HCT116 (cell line): ENCODE measurements around the gene CTTNBP2NL. TPM values are rescaled to one million over a fixed set of nuclear protein-coding genes. Genes with fewer than 3 reads are reported as not detected.
A peak's percentile ranks its signal among the peaks of the same experiment; 100 is the strongest.

ENCODE experiments used
- ATAC-seq: fragments of 200-7000 bp; cut with Tn5 transposase; 2 replicates; pipeline ENCODE4 v1.9.1; 2020; ENCODE audit warnings: mild to moderate bottlenecking, moderate library complexity
- BruUV-seq: library from RNA; stranded (reverse); fragments of 400-500 nt; replicated peaks from 2 replicates; lab custom pipeline; 2021; lab: Mats Ljungman, UMichigan
- CTCF ChIA-PET: fragments of 300-600 bp; sonication (Branson Sonifier 250); formaldehyde crosslinking; loops from one replicate; lab custom pipeline; 2021; ENCODE audit warnings: antibody characterized with exemption; lab: Charles Lee
- POLR2A ChIA-PET: fragments of 300-600, 350-600 bp; sonication (Branson Sonifier 250); formaldehyde crosslinking; loops from one replicate; lab custom pipeline; 2021; ENCODE audit warnings: antibody characterized with exemption; lab: Charles Lee
- RAD21 ChIA-PET, 2 experiments: fragments of 300-600 bp; sonication (Branson Sonifier 250); formaldehyde crosslinking; loops; one replicate each; lab custom pipeline; 2023; ENCODE audit warnings: low total read pairs in 2 of 2; ENCODE audit not compliant: uncharacterized antibody in 2 of 2, unreplicated experiment in 2 of 2, low non-redundant PET in 1 of 2; lab: Charles Lee
- DNase-seq: peaks from one replicate; pipeline ENCODE4 v3.0.0-alpha.2; 2010; ENCODE audit warnings: low read depth, low spot score
- H2AFZ ChIP-seq: fragments of 200-600 bp; shearing (Covaris generic), sonication (generic); 2 replicates; pipeline ENCODE4 v1.6.1; 2017; ENCODE audit warnings: low read depth, mixed run types, mixed read lengths, antibody characterized with exemption, low read length; ENCODE audit not compliant: poor library complexity, severe bottlenecking
- H3K27ac ChIP-seq: 2 replicates; pipeline ENCODE4 v1.5.1; 2012; ENCODE audit warnings: low read depth, low read length
- H3K27me3 ChIP-seq: fragments of 200-600 bp; sonication (generic); 2 replicates; pipeline ENCODE4 v1.6.1; 2016; ENCODE audit warnings: mixed run types, low read length, mixed read lengths; ENCODE audit not compliant: insufficient read depth
- H3K36me3 ChIP-seq, 2 experiments: fragments of 200-500 bp in 1 of 2; fragments of 200-600 bp in 1 of 2; sonication (Bioruptor generic) in 1 of 2; sonication (generic) in 1 of 2; 2 replicates each; pipeline versions ENCODE4 v1.5.1 to v1.6.1; 2014 to 2016; ENCODE audit warnings: low read length in 2 of 2, inconsistent platforms in 1 of 2, mixed read lengths in 1 of 2, mixed run types in 1 of 2; ENCODE audit not compliant: insufficient read depth in 2 of 2, control insufficient read depth in 1 of 2
- H3K4me1 ChIP-seq, 2 experiments: fragments of 200-600 bp in 1 of 2; sonication (generic) in 1 of 2; 2 replicates each; pipeline versions ENCODE4 v1.5.1 to v1.6.1; 2012 to 2017; ENCODE audit warnings: low read length in 2 of 2, inconsistent platforms in 1 of 2, mild to moderate bottlenecking in 1 of 2, mixed read lengths in 1 of 2, mixed run types in 1 of 2, moderate library complexity in 1 of 2; ENCODE audit not compliant: insufficient read depth in 2 of 2, control insufficient read depth in 1 of 2
- H3K4me2 ChIP-seq: fragments of 200-600 bp; sonication (generic); 2 replicates; pipeline ENCODE4 v1.6.1; 2017; ENCODE audit warnings: mixed run types, low read length, mixed read lengths
- H3K4me3 ChIP-seq, 2 experiments: fragments of 200-600 bp in 1 of 2; sonication (generic) in 1 of 2; replicated peaks in 1 of 2; 2 replicates each; pipeline ENCODE4 v1.5.1; 2011 to 2016; ENCODE audit warnings: low read length in 2 of 2, control low read depth in 1 of 2, low read depth in 1 of 2, mild to moderate bottlenecking in 1 of 2, mixed read lengths in 1 of 2, mixed run types in 1 of 2
- H3K79me2 ChIP-seq: fragments of 200-600 bp; sonication (generic); 2 replicates; pipeline ENCODE4 v1.6.1; 2017; ENCODE audit warnings: mild to moderate bottlenecking, mixed run types, low read length, moderate library complexity, mixed read lengths; ENCODE audit not compliant: insufficient read depth
- H3K9ac ChIP-seq: fragments of 200-600 bp; sonication (generic); 2 replicates; pipeline ENCODE4 v1.6.1; 2016; ENCODE audit warnings: low read length, mixed read lengths
- H3K9me2 ChIP-seq: fragments of 200-600 bp; sonication (generic), shearing (Covaris generic); 2 replicates; pipeline ENCODE4 v1.6.1; 2017; ENCODE audit warnings: mixed run types, mild to moderate bottlenecking, moderate library complexity; ENCODE audit not compliant: insufficient read depth
- H3K9me3 ChIP-seq, 2 experiments: fragments of 200-500 bp in 1 of 2; fragments of 200-600 bp in 1 of 2; sonication (Bioruptor generic) in 1 of 2; sonication (generic) in 1 of 2; 2 replicates each; pipeline ENCODE4 v1.6.1; 2014 to 2017; ENCODE audit warnings: low read length in 2 of 2, mixed read lengths in 2 of 2, inconsistent platforms in 1 of 2, low read depth in 1 of 2, mild to moderate bottlenecking in 1 of 2, mixed run types in 1 of 2, moderate library complexity in 1 of 2; ENCODE audit not compliant: control insufficient read depth in 1 of 2, insufficient read depth in 1 of 2
- H4K20me1 ChIP-seq: fragments of 200-600 bp; sonication (generic), shearing (Covaris generic); 2 replicates; pipeline ENCODE4 v1.6.1; 2017; ENCODE audit warnings: mixed run types, mild to moderate bottlenecking, moderate library complexity; ENCODE audit not compliant: insufficient read depth
- CBX3 ChIP-seq: IDR thresholded peaks from 2 replicates; pipeline ENCODE4 v1.6.1; 2012; ENCODE audit warnings: low read depth
- CEBPB ChIP-seq: IDR thresholded peaks from 2 replicates; pipeline ENCODE4 v1.6.1; 2012; ENCODE audit warnings: low read depth
- EGR1 ChIP-seq: IDR thresholded peaks from 2 replicates; pipeline ENCODE4 v1.6.1; 2012; ENCODE audit warnings: low read depth
- EZH2 ChIP-seq: fragments of 200-600 bp; sonication (generic); IDR thresholded peaks from 2 replicates; pipeline ENCODE4 v1.6.1; 2017; ENCODE audit warnings: antibody characterized with exemption, mixed run types
- FOSL1 ChIP-seq: IDR thresholded peaks from 2 replicates; pipeline ENCODE4 v1.6.1; 2012; ENCODE audit warnings: low read depth
- POLR2A ChIP-seq: IDR thresholded peaks from 2 replicates; pipeline ENCODE4 v1.7.0; 2011; ENCODE audit warnings: borderline replicate concordance; ENCODE audit not compliant: insufficient read depth, insufficient read length; ENCODE audit errors: extremely low read depth
- POLR2AphosphoS5 ChIP-seq: IDR thresholded peaks from 2 replicates; pipeline ENCODE4 v1.6.1; 2011; ENCODE audit warnings: mild to moderate bottlenecking, low read depth, low read length, moderate library complexity
- RAD21 ChIP-seq: IDR thresholded peaks from 2 replicates; pipeline ENCODE4 v1.6.1; 2012; ENCODE audit warnings: low read depth, mild to moderate bottlenecking
- SP1 ChIP-seq: IDR thresholded peaks from 2 replicates; pipeline ENCODE4 v1.6.1; 2012; ENCODE audit warnings: low read depth
- SRF ChIP-seq: IDR thresholded peaks from 2 replicates; pipeline ENCODE4 v1.6.1; 2012; ENCODE audit warnings: low read depth
- TCF7L2 ChIP-seq: IDR thresholded peaks from 2 replicates; pipeline ENCODE4 v1.7.0; 2011; ENCODE audit warnings: borderline replicate concordance, inconsistent platforms; ENCODE audit not compliant: insufficient read depth, insufficient read length; ENCODE audit errors: extremely low read depth
- YY1 ChIP-seq: IDR thresholded peaks from 2 replicates; pipeline ENCODE4 v1.6.1; 2011; ENCODE audit warnings: low read length, low read depth, moderate library complexity, mild to moderate bottlenecking; ENCODE audit not compliant: insufficient replicate concordance; ENCODE audit errors: extremely low read depth
- ZFX ChIP-seq: fragments of 450-650 bp; IDR thresholded peaks from 2 replicates; pipeline ENCODE4 v1.6.1; 2017
- ZNF274 ChIP-seq: fragments of 200-500 bp; sonication (Bioruptor generic); IDR thresholded peaks from 2 replicates; pipeline ENCODE4 v1.6.1; 2014; ENCODE audit warnings: mild to moderate bottlenecking, low read depth, low read length, inconsistent platforms
- intact Hi-C: fragments of 100-400 bp; cut with micrococcal nuclease; formaldehyde crosslinking; loops from 2 replicates; pipeline ENCODE4 v1.10.0; 2022
- total RNA-seq: library from RNA; stranded (reverse); gene quantifications from one replicate; pipeline ENCODE4 v1.2.1, GENCODE V29; 2021; ENCODE audit not compliant: unreplicated experiment
- TF ChIP-seq, protein P1 (sequence below): IDR thresholded peaks from 2 replicates; pipeline ENCODE4 v1.6.1; 2012
- TF ChIP-seq, protein P2 (sequence below), 3 experiments: fragments of 200-600 bp in 1 of 3; sonication (generic) in 1 of 3; IDR thresholded peaks in 2 of 3; conservative IDR thresholded peaks in 1 of 3; 2 replicates each; pipeline ENCODE4 v1.5.1; 2012 to 2017; ENCODE audit warnings: low read depth in 2 of 3, low read length in 2 of 3, antibody characterized with exemption in 1 of 3, borderline replicate concordance in 1 of 3, control low read depth in 1 of 3, mild to moderate bottlenecking in 1 of 3, mixed read lengths in 1 of 3, mixed run types in 1 of 3, moderate library complexity in 1 of 3; ENCODE audit not compliant: insufficient read depth in 1 of 3

The CTTNBP2NL gene
- total RNA-seq, 1 experiment from 2014 or later: 18.0 TPM

DNA sequence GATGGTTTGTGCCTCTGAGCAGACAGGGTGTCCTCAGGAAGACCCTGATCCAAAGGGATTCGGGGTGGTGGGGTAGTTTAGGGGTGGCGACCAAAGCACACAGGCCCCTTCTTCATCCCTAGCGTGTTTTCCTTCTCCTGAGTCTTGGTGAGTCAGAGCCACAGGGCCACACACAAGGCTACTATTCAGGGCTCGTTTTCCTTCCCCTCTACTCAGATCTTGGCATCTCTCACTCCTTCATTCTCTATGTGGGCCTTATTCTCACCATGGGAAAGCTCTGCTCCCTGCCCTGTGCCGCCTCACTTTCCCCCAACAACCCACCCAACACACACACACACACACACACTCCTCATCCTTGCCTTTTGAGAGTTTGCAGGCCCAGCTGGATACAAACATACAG is 69.1 kb downstream of the CTTNBP2NL start:
- H3K9me2 ChIP-seq: no peaks in the 10 kb centered on the region
- no peak for DNase-seq
- TF ChIP-seq YY1: no peak
- TF ChIP-seq ZFX: no peak
- no peak for TF ChIP-seq SRF
- no peak for TF ChIP-seq CEBPB
- TF ChIP-seq ZNF274: no peak
- TF ChIP-seq EGR1: no peak
- TF ChIP-seq CBX3: no peak
- no peak for TF ChIP-seq POLR2A
- no peak for TF ChIP-seq TCF7L2
- H3K79me2 ChIP-seq: no peaks in the 10 kb centered on the region
- H3K4me2 ChIP-seq: 0 out of 2 replicates have a peak overlapping the region, but pooled peaks have one; percentile 69
- peaks cover 0 to 22% of the 10 kb centered on the region in 2 experiments; a peak in 2 of 4 replicates for H3K4me1 ChIP-seq
- ChIA-PET RAD21 (interaction anchor here in 1 of 2 experiments (1.0 kb wide), 1 partner anchor 74 kb away, joined by 4 read pairs; no protein-coding TSS in a partner anchor), CTCF (interaction anchor here (1.4 kb wide), 1 partner anchor 74 kb away, joined by 6 read pairs; no protein-coding TSS in a partner anchor), POLR2A (interaction anchor here (1.2 kb wide), 1 partner anchor 74 kb away, joined by 3 read pairs; no protein-coding TSS in a partner anchor)
- BruUV-seq: no TSS peak
- intact Hi-C loops: no loop called here
- H3K9ac ChIP-seq: no peak overlapping the region
- no peaks in the 10 kb centered on the region for H3K9me3 ChIP-seq
- no peak overlapping the region for H3K4me3 ChIP-seq
- H2AFZ ChIP-seq: no peak overlapping the region
- H4K20me1 ChIP-seq: no peaks in the 10 kb centered on the region
- H3K36me3 ChIP-seq: no peaks in the 10 kb centered on the region
- no peak overlapping the region for H3K27ac ChIP-seq
- no peaks in the 10 kb centered on the region for H3K27me3 ChIP-seq
- no peak for ATAC-seq

DNA sequence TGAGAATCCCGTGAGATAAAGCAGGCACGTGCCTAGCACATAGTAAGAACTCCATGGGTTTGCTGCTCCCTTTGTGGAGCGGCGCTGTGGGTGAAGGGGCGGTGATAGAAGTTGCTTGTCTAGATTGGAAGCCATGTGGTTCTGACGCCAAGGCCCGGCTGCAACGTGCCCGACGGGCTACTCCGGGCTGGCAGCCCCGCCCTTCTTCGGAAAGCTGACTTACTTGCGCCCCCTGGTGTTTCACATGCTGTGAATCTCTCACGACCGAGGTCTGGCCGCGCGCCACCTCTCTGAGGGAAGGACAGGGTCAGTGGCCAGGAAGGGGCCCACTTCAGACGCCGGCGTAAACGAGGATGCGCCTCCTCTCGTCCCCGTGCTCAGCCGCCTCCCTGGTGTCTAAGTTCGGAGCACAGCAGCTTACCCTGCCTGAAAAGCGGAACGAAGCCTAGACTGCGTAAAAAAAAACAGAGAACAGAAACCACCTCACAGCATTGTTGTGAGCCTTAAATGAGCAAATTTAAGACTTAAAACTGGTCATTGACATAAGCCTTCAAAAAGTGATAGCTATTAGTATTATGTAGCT is 70.2 kb downstream of the CTTNBP2NL start:
- H3K79me2 ChIP-seq: no peaks in the 10 kb centered on the region
- no TSS peak for BruUV-seq
- peak overlapping the region; percentile 94 for H2AFZ ChIP-seq
- intact Hi-C loops: loop anchor here (1.0 to 2.0 kb wide), 3 partner anchors 71 to 153 kb away; partner anchors contain the start of genes CAPZA1 and ST7L
- peaks cover 0 to 22% of the 10 kb centered on the region in 2 experiments; a peak in 2 of 4 replicates for H3K4me1 ChIP-seq
- H3K9ac ChIP-seq: peak overlapping the region; percentile 37
- RAD21 ChIA-PET: no interaction called here
- CTCF ChIA-PET: interaction anchor here (1.3 to 1.4 kb wide), 2 partner anchors 75 to 76 kb away, joined by 5 to 6 read pairs; no protein-coding TSS in a partner anchor
- H3K36me3 ChIP-seq: no peaks in the 10 kb centered on the region
- no peaks in the 10 kb centered on the region for H3K9me2 ChIP-seq
- no peak for TF ChIP-seq SRF
- TF ChIP-seq POLR2AphosphoS5: peak; percentile 67
- no peak; the same call in 1 of the 2 replicates for TF ChIP-seq SP1
- TF ChIP-seq FOSL1: no peak
- peak; percentile 90 for TF ChIP-seq RAD21
- TF ChIP-seq EZH2: no peak
- TF ChIP-seq, protein P1, sequence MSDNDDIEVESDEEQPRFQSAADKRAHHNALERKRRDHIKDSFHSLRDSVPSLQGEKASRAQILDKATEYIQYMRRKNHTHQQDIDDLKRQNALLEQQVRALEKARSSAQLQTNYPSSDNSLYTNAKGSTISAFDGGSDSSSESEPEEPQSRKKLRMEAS: peak; percentile 98
- TF ChIP-seq YY1: peak; percentile 37
- no peak for TF ChIP-seq TCF7L2
- TF ChIP-seq, protein P2, sequence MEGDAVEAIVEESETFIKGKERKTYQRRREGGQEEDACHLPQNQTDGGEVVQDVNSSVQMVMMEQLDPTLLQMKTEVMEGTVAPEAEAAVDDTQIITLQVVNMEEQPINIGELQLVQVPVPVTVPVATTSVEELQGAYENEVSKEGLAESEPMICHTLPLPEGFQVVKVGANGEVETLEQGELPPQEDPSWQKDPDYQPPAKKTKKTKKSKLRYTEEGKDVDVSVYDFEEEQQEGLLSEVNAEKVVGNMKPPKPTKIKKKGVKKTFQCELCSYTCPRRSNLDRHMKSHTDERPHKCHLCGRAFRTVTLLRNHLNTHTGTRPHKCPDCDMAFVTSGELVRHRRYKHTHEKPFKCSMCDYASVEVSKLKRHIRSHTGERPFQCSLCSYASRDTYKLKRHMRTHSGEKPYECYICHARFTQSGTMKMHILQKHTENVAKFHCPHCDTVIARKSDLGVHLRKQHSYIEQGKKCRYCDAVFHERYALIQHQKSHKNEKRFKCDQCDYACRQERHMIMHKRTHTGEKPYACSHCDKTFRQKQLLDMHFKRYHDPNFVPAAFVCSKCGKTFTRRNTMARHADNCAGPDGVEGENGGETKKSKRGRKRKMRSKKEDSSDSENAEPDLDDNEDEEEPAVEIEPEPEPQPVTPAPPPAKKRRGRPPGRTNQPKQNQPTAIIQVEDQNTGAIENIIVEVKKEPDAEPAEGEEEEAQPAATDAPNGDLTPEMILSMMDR (IDR thresholded peaks at IDR 0.05 in 2 of 3, conservative IDR thresholded peaks at IDR 0.05 in 1 of 3; ENCODE audit: borderline replicate concordance in 1 of 3, insufficient read depth in 1 of 3, low read depth in 2 of 3, low read length in 2 of 3): peak; percentile 74 to 89 (median 80)
- H3K27ac ChIP-seq: no peak overlapping the region
- ATAC-seq (peak; percentile 93), DNase-seq (peak; percentile 82)
- H3K9me3 ChIP-seq: no peaks in the 10 kb centered on the region
- POLR2A ChIA-PET: interaction anchor here (0.7 to 1.2 kb wide), 3 partner anchors 27 to 75 kb away, joined by 3 read pairs; partner anchors contain the start of gene CTTNBP2NL
- peak overlapping the region; percentile 69 for H3K4me2 ChIP-seq
- peak overlapping the region; percentile 19 to 26 for H3K4me3 ChIP-seq
- H3K27me3 ChIP-seq: no peaks in the 10 kb centered on the region
- no peaks in the 10 kb centered on the region for H4K20me1 ChIP-seq
